Memory B cell (primary cell): ENCODE data around the gene AFF1.

Experiments
- ATAC-seq: fragments of 150-1000 bp; cut with Tn5 transposase; 2 replicates; pipeline ENCODE4 v1.10.0; 2021; ENCODE audit warnings: low read depth, mild to moderate bottlenecking, moderate library complexity
- DNase-seq, 2 donors: peaks; one replicate each; pipeline ENCODE4 v3.0.0; 2022; ENCODE audit warnings: low spot score in 2 of 2
- H3K27ac Mint-ChIP-seq: one replicate; pipeline ENCODE4 v1.8.0; 2022; ENCODE audit warnings: mild to moderate bottlenecking, moderate library complexity, mixed read lengths
- H3K27me3 Mint-ChIP-seq: one replicate; pipeline ENCODE4 v1.8.0; 2022; ENCODE audit warnings: mixed read lengths
- H3K36me3 Mint-ChIP-seq: one replicate; pipeline ENCODE4 v1.8.0; 2022; ENCODE audit warnings: mild to moderate bottlenecking, mixed read lengths
- H3K4me1 Mint-ChIP-seq: one replicate; pipeline ENCODE4 v1.8.0; 2022; ENCODE audit warnings: mixed read lengths
- H3K4me3 Mint-ChIP-seq: one replicate; pipeline ENCODE4 v1.8.0; 2022; ENCODE audit warnings: mild to moderate bottlenecking, moderate library complexity, mixed read lengths
- H3K9me3 Mint-ChIP-seq: one replicate; pipeline ENCODE4 v1.8.0; 2022; ENCODE audit warnings: mixed read lengths

AFF1 gene

GRCh38 chr4:87179751-87180150, 244.9 kb downstream of the AFF1 start:
- Mint-ChIP-seq H3K4me1 (peaks cover 2% of the 10 kb centered on the region), H3K27ac (no peak overlapping the region), H3K27me3 (no peaks in the 10 kb centered on the region), H3K4me3 (no peak overlapping the region), H3K9me3 (no peaks in the 10 kb centered on the region), H3K36me3 (peaks cover 13% of the 10 kb centered on the region)
- DNase-seq (no peak), ATAC-seq (no peak)

DNA sequence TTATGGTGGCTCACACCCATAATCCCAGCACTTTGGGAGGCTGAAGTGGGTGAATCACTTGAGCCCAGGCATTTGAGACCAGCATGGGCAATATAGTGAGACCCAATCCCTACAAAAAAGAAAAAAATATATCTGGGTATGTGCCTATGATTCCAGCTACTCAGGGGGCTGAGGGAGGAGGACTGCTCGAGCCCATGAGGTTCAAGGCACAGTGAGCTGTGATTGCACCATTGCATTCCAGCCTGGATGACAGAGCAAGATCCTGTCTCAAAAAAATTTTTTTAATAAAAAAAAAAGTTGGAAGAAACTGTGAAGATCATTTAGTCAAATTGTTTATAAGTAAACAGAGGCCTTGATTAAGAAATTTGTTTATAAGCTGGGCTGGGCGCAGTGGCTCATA, 246.0 kb downstream of the AFF1 start:
- no peak for DNase-seq
- peaks cover 2% of the 10 kb centered on the region for H3K4me1 Mint-ChIP-seq
- H3K4me3 Mint-ChIP-seq = no peak overlapping the region
- H3K9me3 Mint-ChIP-seq = no peaks in the 10 kb centered on the region
- H3K27me3 Mint-ChIP-seq = no peaks in the 10 kb centered on the region
- H3K36me3 Mint-ChIP-seq = peaks cover 9% of the 10 kb centered on the region
- no peak overlapping the region for H3K27ac Mint-ChIP-seq
- ATAC-seq = no peak

DNA sequence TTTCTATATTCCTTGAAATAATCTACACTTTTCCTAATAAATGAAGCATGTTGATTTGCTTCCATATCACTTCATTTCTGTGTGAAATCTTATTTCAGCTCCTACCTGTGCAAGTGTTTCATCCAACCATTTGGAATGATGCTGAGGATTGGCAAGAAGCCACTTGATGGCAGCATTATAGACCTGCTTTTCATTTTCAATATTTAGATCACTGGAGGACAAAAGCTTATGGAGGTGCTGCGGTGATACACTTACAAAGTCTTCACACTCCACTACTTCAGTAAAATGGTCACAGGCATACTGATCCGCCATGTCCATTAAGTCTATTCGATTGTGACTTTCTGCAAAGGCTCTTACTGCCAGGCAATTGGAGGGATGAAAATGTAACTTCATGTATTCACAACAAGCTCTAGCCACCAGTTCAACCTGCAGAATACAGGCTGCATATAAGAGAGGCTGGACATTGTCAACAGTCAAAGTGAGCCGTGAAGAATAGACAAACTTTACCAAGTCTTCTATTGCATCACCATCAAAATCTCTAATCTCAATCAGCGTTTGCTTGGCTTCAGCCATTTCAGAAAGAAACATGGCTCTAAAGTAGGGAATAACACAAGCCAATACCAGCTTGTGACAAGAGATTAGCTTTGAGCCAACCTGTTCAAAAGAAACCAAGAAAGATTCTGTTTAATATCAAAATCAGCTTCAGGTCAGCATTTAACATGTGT, 250.5 kb downstream of the AFF1 start:
- Mint-ChIP-seq H3K4me1 (no peaks in the 10 kb centered on the region), H3K27ac (no peak overlapping the region), H3K27me3 (no peaks in the 10 kb centered on the region), H3K36me3 (no peaks in the 10 kb centered on the region), H3K9me3 (no peaks in the 10 kb centered on the region), H3K4me3 (no peak overlapping the region)
- ATAC-seq = no peak
- DNase-seq = no peak

DNA sequence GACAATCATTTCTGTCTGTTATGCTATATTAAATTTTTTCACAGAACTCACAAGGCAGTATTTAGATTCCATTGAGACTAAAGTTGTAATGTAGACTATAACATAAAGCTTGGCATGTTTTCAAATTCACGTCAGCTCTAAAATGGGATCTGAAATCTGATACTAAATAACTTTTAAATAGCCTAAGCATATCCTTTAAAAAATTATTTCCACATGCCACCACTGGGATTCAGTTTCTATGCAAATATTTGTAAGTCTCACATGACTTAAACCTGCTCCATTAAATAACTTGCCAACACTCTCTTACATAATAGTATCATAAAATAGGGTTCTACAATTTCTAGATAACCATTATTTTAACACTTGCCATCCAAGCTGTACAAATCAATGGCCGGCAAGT, 253.2 kb downstream of the AFF1 start:
- Mint-ChIP-seq H3K9me3 (no peaks in the 10 kb centered on the region), H3K36me3 (peaks cover 3% of the 10 kb centered on the region), H3K4me3 (no peak overlapping the region), H3K27me3 (no peaks in the 10 kb centered on the region), H3K4me1 (no peaks in the 10 kb centered on the region), H3K27ac (no peak overlapping the region)
- DNase-seq (no peak), ATAC-seq (no peak)

DNA sequence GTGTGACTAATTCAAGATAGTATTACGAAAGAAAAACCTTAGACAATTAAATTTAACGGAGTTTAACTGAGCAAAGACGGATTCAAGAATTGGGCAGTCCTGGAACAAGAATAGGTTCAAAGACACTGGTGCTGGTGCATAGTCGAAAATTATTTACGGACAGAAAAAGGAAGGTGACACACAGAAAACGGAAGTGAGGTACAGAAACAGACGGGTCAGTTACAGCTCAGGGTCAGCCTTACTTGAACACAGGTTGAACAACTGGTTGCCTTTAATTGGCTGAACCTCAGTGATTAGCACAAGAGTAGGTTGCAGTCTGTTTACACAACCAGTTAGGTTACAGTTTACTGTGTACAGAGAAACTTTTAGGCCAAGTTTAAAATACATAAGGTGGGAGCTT, 254.1 kb downstream of the AFF1 start:
- peaks cover 3% of the 10 kb centered on the region for H3K36me3 Mint-ChIP-seq
- no peaks in the 10 kb centered on the region for H3K27me3 Mint-ChIP-seq
- no peak overlapping the region for H3K27ac Mint-ChIP-seq
- ATAC-seq (no peak), DNase-seq (no peak)
- no peaks in the 10 kb centered on the region for H3K4me1 Mint-ChIP-seq
- H3K4me3 Mint-ChIP-seq = no peak overlapping the region
- H3K9me3 Mint-ChIP-seq = no peaks in the 10 kb centered on the region
